HUES48 (cell line): ENCODE results near the gene TRAPPC10.
"Not testable (repeated sequence)": the region's sequence is repeated elsewhere in the genome, so short reads cannot be mapped to it uniquely, and the experiment has no call there.

Experiments
- H3K27ac ChIP-seq: one replicate; pipeline ENCODE4 v1.7.0; 2013; ENCODE audit warnings: low read depth, low read length, inconsistent platforms
- H3K27me3 ChIP-seq: 2 replicates; pipeline ENCODE4 v1.6.1; 2013; ENCODE audit warnings: mild to moderate bottlenecking, low read length; ENCODE audit not compliant: control insufficient read depth, insufficient read depth
- H3K36me3 ChIP-seq: 2 replicates; pipeline ENCODE4 v1.6.1; 2013; ENCODE audit warnings: low read length; ENCODE audit not compliant: control insufficient read depth, insufficient read depth
- H3K4me1 ChIP-seq: 2 replicates; pipeline ENCODE4 v1.6.1; 2013; ENCODE audit warnings: mild to moderate bottlenecking, low read length; ENCODE audit not compliant: control insufficient read depth, insufficient read depth
- H3K4me3 ChIP-seq: 2 replicates; pipeline ENCODE4 v1.5.1; 2013; ENCODE audit warnings: mild to moderate bottlenecking, low read depth, low read length
- H3K9ac ChIP-seq: 2 replicates; pipeline ENCODE4 v1.6.1; 2013; ENCODE audit warnings: mild to moderate bottlenecking, low read depth, low read length, moderate library complexity
- H3K9me3 ChIP-seq: 2 replicates; pipeline ENCODE4 v1.6.1; 2013; ENCODE audit warnings: low read length; ENCODE audit not compliant: control insufficient read depth, insufficient read depth

The TRAPPC10 gene

DNA sequence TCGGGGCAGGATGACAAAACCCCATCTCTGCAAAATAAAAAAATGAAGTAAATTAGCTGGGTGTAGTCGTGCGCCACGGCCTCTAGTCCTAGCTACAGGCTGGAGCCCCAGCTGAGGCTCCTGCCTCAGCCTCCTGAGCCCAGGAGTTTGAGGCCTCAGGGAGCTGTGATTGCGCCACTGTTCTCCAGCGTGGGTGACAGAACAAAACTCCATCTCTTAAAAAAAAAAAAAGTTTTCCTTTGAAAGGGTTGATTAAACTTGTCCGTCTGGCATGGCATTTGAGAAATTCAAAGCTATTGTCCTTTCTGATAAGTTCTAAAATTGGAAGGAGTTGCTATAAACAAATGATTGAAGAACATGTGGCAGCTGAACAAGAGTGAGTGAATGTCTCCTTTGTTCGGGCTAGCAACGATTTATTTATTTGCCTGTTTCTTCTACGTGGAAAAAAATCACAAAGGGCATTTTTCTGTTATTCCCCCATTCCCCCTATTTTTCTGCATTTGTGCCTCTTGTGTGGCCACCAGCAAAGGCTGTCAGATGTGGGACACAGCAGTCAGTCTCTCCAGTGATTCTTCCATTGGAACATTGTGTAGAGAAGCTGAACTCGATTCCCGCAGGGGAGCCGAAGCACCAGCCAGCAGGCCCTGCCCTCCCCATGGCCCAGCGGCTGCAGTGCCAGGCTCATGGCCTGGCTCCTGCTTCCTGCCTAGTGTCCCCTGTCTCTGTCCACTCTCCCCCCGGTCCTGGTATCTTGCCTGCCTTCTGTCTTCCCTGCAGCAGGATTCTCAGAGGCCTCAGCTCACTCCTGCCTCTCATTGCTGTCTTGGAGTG is 73.6 kb downstream of the TRAPPC10 start:
- Histone ChIP-seq H3K4me1 (no peaks in the 10 kb centered on the region), H3K27ac (no peak overlapping the region), H3K9me3 (no peaks in the 10 kb centered on the region), H3K4me3 (no peak overlapping the region), H3K36me3 (peaks cover 94% of the 10 kb centered on the region), H3K9ac (no peak overlapping the region), H3K27me3 (no peaks in the 10 kb centered on the region)

GRCh38 chr21:44086636-44087425 is 74.7 kb downstream of the TRAPPC10 start:
- no peak overlapping the region for H3K27ac ChIP-seq
- no peaks in the 10 kb centered on the region for H3K27me3 ChIP-seq
- H3K9me3 ChIP-seq, result no peaks in the 10 kb centered on the region
- no peak overlapping the region for H3K4me3 ChIP-seq
- no peak overlapping the region for H3K9ac ChIP-seq
- peaks cover 88% of the 10 kb centered on the region for H3K36me3 ChIP-seq
- H3K4me1 ChIP-seq, result no peaks in the 10 kb centered on the region

DNA sequence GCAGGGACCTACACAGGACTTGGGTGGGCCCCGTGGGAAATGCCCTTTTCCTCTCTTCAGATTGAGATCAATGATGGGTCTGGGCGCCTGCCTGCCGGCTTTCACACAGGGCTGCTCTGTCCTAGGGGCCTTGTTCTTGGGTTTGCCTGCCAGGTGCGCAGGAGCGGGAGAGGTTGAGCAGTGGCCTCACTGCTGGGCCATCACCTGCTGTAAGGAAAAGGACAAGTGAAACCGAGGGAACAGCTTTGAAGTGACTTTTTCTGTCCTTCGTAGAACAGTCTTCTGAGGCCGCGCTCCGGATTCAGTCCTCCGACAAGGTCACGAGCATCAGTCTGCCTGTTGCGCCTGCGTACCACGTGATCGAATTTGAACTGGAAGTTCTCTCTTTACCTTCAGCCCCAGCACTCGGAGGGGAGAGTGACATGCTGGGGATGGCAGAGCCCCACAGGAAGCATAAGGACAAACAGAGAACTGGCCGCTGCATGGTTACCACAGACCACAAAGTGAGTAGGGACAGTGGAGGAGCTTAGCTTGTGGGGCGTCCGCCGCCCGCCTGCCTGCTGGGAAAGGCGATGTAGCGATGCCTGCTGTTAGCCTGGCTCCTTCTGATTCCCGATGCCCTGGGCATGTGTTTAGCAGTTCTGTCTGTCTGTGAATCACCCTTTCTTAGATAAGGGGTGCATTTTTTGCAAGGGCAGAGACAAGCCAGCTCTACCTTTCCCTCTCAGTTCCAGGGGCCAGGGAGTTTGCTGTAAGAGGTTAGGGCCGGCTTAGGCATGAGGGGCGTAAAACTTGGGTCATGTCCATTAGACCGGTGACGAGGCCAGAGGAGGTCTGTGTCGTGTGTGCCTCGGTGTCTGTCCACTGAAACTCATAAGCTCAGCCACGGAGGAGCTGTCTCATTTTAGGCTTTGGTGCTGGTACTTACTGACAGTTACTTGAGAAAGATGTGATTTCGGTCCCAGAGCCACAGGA is 75.6 kb downstream of the TRAPPC10 start:
- Histone ChIP-seq H3K27me3 (no peaks in the 10 kb centered on the region), H3K9ac (no peak overlapping the region), H3K36me3 (peaks cover 85% of the 10 kb centered on the region), H3K4me1 (no peaks in the 10 kb centered on the region), H3K9me3 (no peaks in the 10 kb centered on the region), H3K4me3 (no peak overlapping the region), H3K27ac (no peak overlapping the region)

DNA sequence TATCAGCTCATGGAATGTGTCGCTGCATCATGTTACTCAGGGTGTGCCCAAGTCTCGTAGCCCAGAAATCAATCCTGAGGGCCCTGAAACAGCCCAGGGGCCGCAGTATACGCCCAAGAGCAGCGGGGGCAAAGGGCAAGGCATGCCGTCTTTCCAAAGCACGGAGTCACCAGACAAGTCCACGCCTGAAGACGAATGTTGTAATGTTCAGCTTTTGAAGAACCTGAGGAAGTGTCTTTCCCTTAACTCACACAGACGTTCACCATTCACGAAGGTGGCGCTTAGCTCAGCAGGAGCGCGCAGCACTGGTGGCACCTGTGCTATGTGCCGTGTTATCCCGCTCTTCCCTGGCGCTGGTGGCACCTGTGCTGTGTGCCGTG is 76.3 kb downstream of the TRAPPC10 start:
- Histone ChIP-seq H3K9ac (no peak overlapping the region), H3K27me3 (no peaks in the 10 kb centered on the region), H3K4me1 (no peaks in the 10 kb centered on the region), H3K36me3 (peaks cover 84% of the 10 kb centered on the region), H3K9me3 (no peaks in the 10 kb centered on the region), H3K4me3 (no peak overlapping the region), H3K27ac (no peak overlapping the region)

DNA sequence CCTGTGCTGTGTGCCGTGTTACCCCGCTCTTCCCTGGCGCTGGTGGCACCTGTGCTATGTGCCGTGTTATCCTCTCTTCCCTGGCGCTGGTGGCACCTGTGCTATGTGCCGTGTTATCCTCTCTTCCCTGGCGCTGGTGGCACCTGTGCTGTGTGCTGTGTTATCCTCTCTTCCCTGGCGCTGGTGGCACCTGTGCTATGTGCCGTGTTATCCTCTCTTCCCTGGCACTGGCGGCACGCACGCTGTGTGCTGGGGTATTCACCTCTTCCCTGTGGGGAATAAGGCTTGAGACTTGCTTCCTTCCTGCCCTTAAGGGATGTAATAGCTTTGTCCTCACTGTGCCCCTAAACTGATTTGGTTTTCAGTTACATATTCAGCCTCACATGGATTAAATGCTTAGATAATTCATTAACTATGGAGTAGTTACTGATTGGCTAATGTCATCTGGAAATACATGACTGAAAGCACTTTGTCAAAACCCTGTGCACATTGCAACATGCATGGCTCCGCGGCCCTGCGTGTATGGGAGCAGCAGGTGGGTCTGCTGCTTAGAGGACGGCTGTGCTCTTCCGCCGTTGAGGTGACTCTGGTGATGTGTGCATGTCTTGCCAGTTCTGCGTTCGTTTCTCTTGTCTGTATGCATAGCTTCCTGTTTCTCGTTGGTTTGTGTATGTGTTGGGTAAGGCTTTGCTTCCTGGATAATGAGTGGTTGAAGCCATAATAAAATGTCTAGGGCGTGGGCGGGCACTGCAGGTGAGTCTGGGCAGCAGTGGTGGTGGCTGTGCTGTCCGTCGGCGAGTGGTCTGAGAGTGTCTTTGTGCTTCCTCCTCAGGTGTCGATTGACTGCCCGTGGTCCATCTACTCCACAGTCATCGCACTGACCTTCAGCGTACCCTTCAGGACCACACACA is 77.1 kb downstream of the TRAPPC10 start:
- Histone ChIP-seq H3K27ac (no peak overlapping the region), H3K36me3 (peaks cover 84% of the 10 kb centered on the region)

GRCh38 chr21:44090325-44090724 is 78.2 kb downstream of the TRAPPC10 start:
- no peaks in the 10 kb centered on the region for H3K27me3 ChIP-seq
- no peaks in the 10 kb centered on the region for H3K9me3 ChIP-seq
- H3K27ac ChIP-seq, result no peak overlapping the region
- H3K4me3 ChIP-seq, result no peak overlapping the region
- no peaks in the 10 kb centered on the region for H3K4me1 ChIP-seq
- H3K9ac ChIP-seq, result no peak overlapping the region
- peaks cover 78% of the 10 kb centered on the region for H3K36me3 ChIP-seq

More for the DNA sequence above, 77.1 kb downstream of the TRAPPC10 start:
- Histone ChIP-seq H3K4me3 (no peak overlapping the region), H3K4me1 (no peaks in the 10 kb centered on the region), H3K9ac (no peak overlapping the region), H3K9me3 (no peaks in the 10 kb centered on the region), H3K27me3 (no peaks in the 10 kb centered on the region)

- Histone ChIP-seq H3K9ac (no peak overlapping the region), H3K27ac (no peak overlapping the region), H3K27me3 (no peaks in the 10 kb centered on the region), H3K4me1 (no peaks in the 10 kb centered on the region), H3K36me3 (peaks cover 63% of the 10 kb centered on the region), H3K9me3 (no peaks in the 10 kb centered on the region), H3K4me3 (no peak overlapping the region)
Measured at GRCh38 chr21:44092211-44092610, 80.1 kb downstream of the TRAPPC10 start.

GRCh38 chr21:44093761-44094160 is 81.7 kb downstream of the TRAPPC10 start:
- Histone ChIP-seq H3K9me3 (no peaks in the 10 kb centered on the region), H3K9ac (no peak overlapping the region), H3K36me3 (peaks cover 48% of the 10 kb centered on the region), H3K4me3 (no peak overlapping the region), H3K27me3 (no peaks in the 10 kb centered on the region), H3K27ac (no peak overlapping the region), H3K4me1 (no peaks in the 10 kb centered on the region)

- H3K9me3 ChIP-seq, result no peaks in the 10 kb centered on the region
- no peaks in the 10 kb centered on the region for H3K4me1 ChIP-seq
- H3K27ac ChIP-seq, result no peak overlapping the region
- H3K27me3 ChIP-seq, result no peaks in the 10 kb centered on the region
- peaks cover 38% of the 10 kb centered on the region for H3K36me3 ChIP-seq
- no peak overlapping the region for H3K4me3 ChIP-seq
- no peak overlapping the region for H3K9ac ChIP-seq
Measured at GRCh38 chr21:44094832-44095231, 82.7 kb downstream of the TRAPPC10 start.

DNA sequence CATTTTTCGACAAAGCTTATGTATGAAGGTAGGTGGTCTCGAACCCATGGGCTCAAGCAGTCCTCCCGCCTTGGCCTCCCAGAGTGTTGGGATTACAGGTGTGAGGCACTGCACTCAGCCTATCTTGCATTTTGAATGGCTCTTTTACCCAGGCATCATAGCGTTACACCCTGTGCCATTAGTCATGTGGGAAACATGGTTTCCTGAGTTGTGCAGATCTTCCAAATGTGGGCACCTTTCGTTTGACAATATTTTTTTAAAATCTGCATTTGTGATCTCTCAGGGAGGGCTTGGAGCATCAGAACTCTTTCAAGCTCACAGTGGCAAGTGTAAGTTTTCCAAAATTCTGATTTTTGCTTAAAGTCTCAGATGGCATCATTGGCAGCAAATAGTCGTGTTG is 86.4 kb downstream of the TRAPPC10 start:
- not testable (repeated sequence) for H3K9ac ChIP-seq, H3K4me3 ChIP-seq, H3K9me3 ChIP-seq, H3K27ac ChIP-seq, H3K27me3 ChIP-seq, H3K4me1 ChIP-seq
- H3K36me3 ChIP-seq, result peaks cover 12% of the 10 kb centered on the region
